ENCODE data around the gene DENND1A. TPM values are rescaled to one million over a fixed set of nuclear protein-coding genes. Genes with fewer than 3 reads are reported as not detected.

The DENND1A gene
- total RNA-seq, 1 donor from 2014 or later: 23.0 TPM

GRCh38 chr9:123478160-123478559 lies 451.8 kb downstream of the DENND1A start:
- ATAC-seq: no peak
- no peak for DNase-seq
- no peaks in the 10 kb centered on the region for H3K27me3 ChIP-seq (ENCODE audit: low read depth)

GRCh38 chr9:123475407-123475806 lies 454.5 kb downstream of the DENND1A start:
- ATAC-seq (no peak), DNase-seq (no peak)
- H3K9me3 ChIP-seq: no peaks in the 10 kb centered on the region
- no peaks in the 10 kb centered on the region for H3K27me3 ChIP-seq (ENCODE audit: low read depth)
- H3K4me1 ChIP-seq: no peaks in the 10 kb centered on the region
- no peak overlapping the region for H3K4me3 ChIP-seq
- intact Hi-C loops (cut with DNase I): no loop called here
- no peaks in the 10 kb centered on the region for H3K36me3 ChIP-seq
- no peak for TF ChIP-seq CTCF (IDR thresholded peaks at IDR 0.05)
- no peak overlapping the region for H3K27ac ChIP-seq

More at GRCh38 chr9:123478160-123478559, 451.8 kb downstream of the DENND1A start:
- H3K36me3 ChIP-seq: no peaks in the 10 kb centered on the region
- no peaks in the 10 kb centered on the region for H3K9me3 ChIP-seq
- intact Hi-C loops (cut with DNase I): no loop called here
- no peak overlapping the region for H3K27ac ChIP-seq
- TF ChIP-seq CTCF (IDR thresholded peaks at IDR 0.05): no peak
- H3K4me1 ChIP-seq: no peaks in the 10 kb centered on the region
- no peak overlapping the region for H3K4me3 ChIP-seq

- TF ChIP-seq CTCF (IDR thresholded peaks at IDR 0.05): no peak
These were observed 456.9 kb downstream of the DENND1A start for GRCh38 chr9:123472862-123473614.

GRCh38 chr9:123471843-123472570 lies 457.9 kb downstream of the DENND1A start:
- Histone ChIP-seq H3K27ac (no peak overlapping the region), H3K4me3 (no peak overlapping the region), H3K4me1 (no peaks in the 10 kb centered on the region), H3K36me3 (no peaks in the 10 kb centered on the region), H3K27me3 (ENCODE audit: low read depth) (no peaks in the 10 kb centered on the region), H3K9me3 (no peaks in the 10 kb centered on the region)
- no peak for ATAC-seq
- intact Hi-C loops (cut with DNase I): no loop called here
- no peak for DNase-seq
- no peak for TF ChIP-seq CTCF (IDR thresholded peaks at IDR 0.05)

More at GRCh38 chr9:123472862-123473614, 456.9 kb downstream of the DENND1A start:
- no peaks in the 10 kb centered on the region for H3K36me3 ChIP-seq
- no peaks in the 10 kb centered on the region for H3K27me3 ChIP-seq (ENCODE audit: low read depth)
- no peaks in the 10 kb centered on the region for H3K9me3 ChIP-seq
- ATAC-seq: no peak
- H3K27ac ChIP-seq: no peak overlapping the region
- no peak overlapping the region for H3K4me3 ChIP-seq
- no peaks in the 10 kb centered on the region for H3K4me1 ChIP-seq
- no peak for DNase-seq
- intact Hi-C loops (cut with DNase I): no loop called here

- TF ChIP-seq CTCF (IDR thresholded peaks at IDR 0.05): no peak
- H3K27me3 ChIP-seq (ENCODE audit: low read depth): no peaks in the 10 kb centered on the region
- ATAC-seq (no peak), DNase-seq (no peak)
- H3K36me3 ChIP-seq: no peaks in the 10 kb centered on the region
- intact Hi-C loops (cut with DNase I): no loop called here
- no peaks in the 10 kb centered on the region for H3K4me1 ChIP-seq
- no peaks in the 10 kb centered on the region for H3K9me3 ChIP-seq
- H3K4me3 ChIP-seq: no peak overlapping the region
- H3K27ac ChIP-seq: no peak overlapping the region
These were observed 458.7 kb downstream of the DENND1A start for GRCh38 chr9:123470991-123471770.

Data from lower lobe of right lung (tissue), 2 donors.